GM21723 (cell line): ENCODE results near the gene WASHC2A.
"Not testable (repeated sequence)": the region's sequence is repeated elsewhere in the genome, so short reads cannot be mapped to it uniquely, and the experiment has no call there.

Source experiments
- ATAC-seq: cut with Tn5 transposase; IDR thresholded peaks from one replicate; pipeline ENCODE4 v1.9.1; 2021; ENCODE audit warnings: mild to moderate bottlenecking, moderate library complexity; ENCODE audit not compliant: unreplicated experiment

WASHC2A gene

GRCh38 chr10:50063100-50063499, 4.7 kb upstream of the WASHC2A start:
- ATAC-seq, result no peak

GRCh38 chr10:50068352-50068659, 552 bp downstream of the WASHC2A start:
- ATAC-seq, result not testable (repeated sequence)

GRCh38 chr10:50075139-50075538, 7.4 kb downstream of the WASHC2A start:
- not testable (repeated sequence) for ATAC-seq

GRCh38 chr10:50075544-50075943, 7.8 kb downstream of the WASHC2A start:
- not testable (repeated sequence) for ATAC-seq

- ATAC-seq, result not testable (repeated sequence)
Measured at GRCh38 chr10:50091304-50091703, 23.6 kb downstream of the WASHC2A start.

- ATAC-seq, result not testable (repeated sequence)
Measured at GRCh38 chr10:50092928-50093327, 25.2 kb downstream of the WASHC2A start.

GRCh38 chr10:50094630-50095029, 26.9 kb downstream of the WASHC2A start:
- not testable (repeated sequence) for ATAC-seq

- ATAC-seq, result not testable (repeated sequence)
Measured at GRCh38 chr10:50095402-50095801, 27.6 kb downstream of the WASHC2A start.

GRCh38 chr10:50096722-50097121, 29.0 kb downstream of the WASHC2A start:
- not testable (repeated sequence) for ATAC-seq

- not testable (repeated sequence) for ATAC-seq
Measured at GRCh38 chr10:50098645-50099044, 30.9 kb downstream of the WASHC2A start.

GRCh38 chr10:50101139-50101582, 33.4 kb downstream of the WASHC2A start:
- not testable (repeated sequence) for ATAC-seq

- ATAC-seq, result peak; percentile 19
Measured at GRCh38 chr10:50101747-50102146, 34.0 kb downstream of the WASHC2A start.

GRCh38 chr10:50102267-50102666, 34.5 kb downstream of the WASHC2A start:
- ATAC-seq, result peak; percentile 89

GRCh38 chr10:50108999-50109698, 41.4 kb downstream of the WASHC2A start:
- not testable (repeated sequence) for ATAC-seq

GRCh38 chr10:50112419-50113112, 44.8 kb downstream of the WASHC2A start:
- ATAC-seq, result not testable (repeated sequence)

- not testable (repeated sequence) for ATAC-seq
Measured at GRCh38 chr10:50126765-50127164, 59.0 kb downstream of the WASHC2A start.

- ATAC-seq, result not testable (repeated sequence)
Measured at GRCh38 chr10:50127770-50128292, 60.1 kb downstream of the WASHC2A start.

GRCh38 chr10:50131245-50131965, 63.7 kb downstream of the WASHC2A start:
- ATAC-seq, result not testable (repeated sequence)

- ATAC-seq, result not testable (repeated sequence)
Measured at GRCh38 chr10:50132322-50132721, 64.6 kb downstream of the WASHC2A start.

GRCh38 chr10:50132841-50133240, 65.1 kb downstream of the WASHC2A start:
- not testable (repeated sequence) for ATAC-seq

GRCh38 chr10:50143512-50144174, 75.9 kb downstream of the WASHC2A start:
- ATAC-seq, result not testable (repeated sequence)
